HEK293T (cell line): Measurements from ENCODE around the gene EFTUD2.

Experiments
- ARNT ChIP-seq: fragments of 450-650 bp; IDR thresholded peaks from 2 replicates; pipeline ENCODE4 v1.6.1; 2017; ENCODE audit warnings: mild to moderate bottlenecking
- BHLHE40 ChIP-seq: fragments of 450-650 bp; IDR thresholded peaks from 2 replicates; pipeline ENCODE4 v1.6.1; 2016; ENCODE audit warnings: mild to moderate bottlenecking, moderate library complexity, borderline replicate concordance
- FOXA1 ChIP-seq: fragments of 450-650 bp; IDR thresholded peaks from 2 replicates; pipeline ENCODE4 v1.6.1; 2016; ENCODE audit warnings: mild to moderate bottlenecking
- L3MBTL2 ChIP-seq: fragments of 450-650 bp; conservative IDR thresholded peaks from 2 replicates; pipeline ENCODE4 v1.6.1; 2016; ENCODE audit warnings: mild to moderate bottlenecking
- NFRKB ChIP-seq: fragments of 450-650 bp; IDR thresholded peaks from 2 replicates; pipeline ENCODE4 v1.6.1; 2016; ENCODE audit warnings: mild to moderate bottlenecking, moderate library complexity
- PKNOX1 ChIP-seq: fragments of 450-650 bp; IDR thresholded peaks from 2 replicates; pipeline ENCODE4 v1.6.1; 2016
- SUZ12 ChIP-seq: fragments of 450-650 bp; IDR thresholded peaks from 2 replicates; pipeline ENCODE4 v1.6.1; 2016; ENCODE audit warnings: mild to moderate bottlenecking
- TARDBP ChIP-seq: fragments of 450-650 bp; IDR thresholded peaks from 2 replicates; pipeline ENCODE4 v1.6.1; 2016

GRCh38 chr17:44846206-44846605 is 53.0 kb downstream of the EFTUD2 start:
- TF ChIP-seq SUZ12: no peak
- no peak for TF ChIP-seq TARDBP
- no peak for TF ChIP-seq BHLHE40
- no peak for TF ChIP-seq NFRKB
- TF ChIP-seq L3MBTL2: no peak
- no peak for TF ChIP-seq ARNT
- no peak for TF ChIP-seq FOXA1
- TF ChIP-seq PKNOX1: no peak
